HG03045 (cell line): ENCODE results near the gene AFF3.

Experiments used
- ATAC-seq: cut with Tn5 transposase; IDR thresholded peaks from one replicate; pipeline ENCODE4 v1.9.1; 2021; ENCODE audit warnings: mild to moderate bottlenecking, moderate library complexity; ENCODE audit not compliant: unreplicated experiment

Gene AFF3

GRCh38 chr2:99899058-99899855, 243.1 kb downstream of the AFF3 start:
- ATAC-seq: no peak

DNA sequence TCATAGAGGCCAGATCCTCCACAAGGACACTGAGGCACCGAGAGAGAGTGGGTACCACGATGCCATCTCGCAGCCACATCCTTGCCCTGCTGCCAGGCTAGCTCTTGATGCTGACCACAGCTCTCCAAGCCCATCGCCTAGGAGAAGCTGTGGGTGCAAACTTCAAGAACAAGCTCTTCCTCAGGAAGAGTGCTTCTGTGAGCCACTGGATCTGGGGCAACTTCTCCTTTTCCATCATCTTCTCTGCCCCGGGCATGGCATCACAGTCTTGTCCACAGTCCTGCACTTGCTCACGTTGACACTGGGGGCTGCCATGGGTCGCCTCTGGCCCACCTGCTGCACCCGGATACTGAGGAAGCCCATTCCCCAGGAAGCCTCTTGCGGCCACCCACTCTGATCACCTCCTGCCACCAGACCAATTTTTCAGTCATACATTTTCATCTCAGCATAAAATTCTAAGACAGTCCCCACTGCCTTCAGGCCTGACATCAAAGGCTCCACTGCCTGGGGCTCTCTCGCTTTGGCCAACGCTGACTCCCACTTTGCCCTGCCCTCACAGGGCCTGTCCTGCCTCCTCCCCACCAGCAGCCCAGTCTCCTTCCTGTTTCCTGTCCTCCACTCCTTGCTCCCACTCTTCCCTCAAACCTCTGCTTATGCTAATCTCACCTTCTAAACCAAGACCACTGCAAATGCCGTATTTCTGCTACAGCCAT, 243.9 kb downstream of the AFF3 start:
- no peak for ATAC-seq

DNA sequence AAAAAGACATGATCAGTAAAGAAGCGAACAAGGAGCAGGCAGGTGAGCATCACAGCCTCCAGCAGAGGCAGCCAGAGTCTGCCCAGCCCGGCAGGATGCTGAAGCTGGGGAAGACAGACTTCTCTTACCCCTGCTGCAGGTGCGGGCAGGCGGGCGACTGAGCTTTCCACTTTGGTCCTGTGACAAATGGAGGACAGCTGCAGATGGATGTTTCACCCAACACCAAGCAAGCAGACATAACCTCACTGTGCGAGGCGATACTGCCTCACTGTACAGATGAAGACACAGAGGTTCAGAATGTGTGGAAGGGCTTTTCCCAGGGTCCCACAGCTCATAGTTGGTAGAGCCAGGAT, 251.0 kb downstream of the AFF3 start:
- no peak for ATAC-seq

DNA sequence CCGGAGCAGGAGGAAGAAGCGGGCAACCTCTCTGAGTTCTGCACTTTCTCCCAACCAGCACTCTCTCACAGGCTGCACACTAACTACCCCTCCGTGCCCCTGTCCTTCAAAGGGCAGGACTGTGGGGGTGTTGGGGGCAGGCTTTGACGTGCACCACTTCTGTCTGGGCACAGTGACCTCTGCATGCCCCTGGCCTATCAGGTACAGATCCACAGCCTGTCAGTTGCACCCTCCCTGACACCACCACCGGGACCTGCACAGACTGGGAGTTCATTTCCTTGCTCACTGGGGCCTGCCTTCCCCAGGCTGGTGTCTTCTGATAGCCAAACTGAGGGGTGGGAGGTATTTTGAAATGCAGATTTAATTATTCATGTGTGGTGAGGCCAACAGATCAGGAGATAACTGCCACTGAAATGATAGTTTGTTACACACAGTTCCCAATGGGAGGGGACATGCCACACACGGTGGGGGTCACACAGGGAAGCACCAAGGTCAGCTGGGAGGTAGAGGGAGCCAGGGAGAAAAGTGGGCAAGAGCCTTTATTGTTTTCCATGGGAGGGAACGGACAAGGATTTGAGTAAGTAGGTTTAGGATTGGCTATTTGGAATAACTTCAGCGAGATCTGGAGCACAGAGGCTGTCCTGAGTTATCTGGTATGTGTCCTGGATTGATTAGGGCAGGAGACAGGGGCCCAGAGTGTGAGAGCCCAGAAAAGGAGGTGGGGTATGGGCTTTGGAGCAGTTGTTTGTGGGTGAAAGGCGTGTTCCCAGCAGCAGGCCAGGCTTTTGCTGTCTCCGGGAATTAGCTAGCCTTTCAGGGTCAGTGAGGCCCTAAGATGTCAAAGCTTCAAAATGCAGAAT, 251.6 kb downstream of the AFF3 start:
- no peak for ATAC-seq

DNA sequence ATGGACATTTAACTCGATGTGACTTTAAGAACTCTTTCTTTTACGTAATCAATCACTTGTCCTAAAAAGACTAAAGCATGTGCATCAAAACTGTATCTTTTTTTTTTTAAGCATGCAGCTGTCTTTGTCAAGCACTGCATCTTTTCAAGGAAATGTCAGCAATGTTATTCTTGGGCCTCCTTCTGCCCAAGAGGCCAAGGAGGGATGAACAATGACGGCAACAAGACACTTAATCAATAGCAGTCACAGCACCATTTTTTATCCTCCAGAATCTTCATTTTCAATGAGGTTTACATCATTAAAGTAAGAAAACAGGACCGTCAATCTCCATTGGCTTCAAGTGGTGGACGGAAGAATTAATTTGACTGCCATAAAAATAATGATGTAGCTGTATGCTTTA, 253.8 kb downstream of the AFF3 start:
- no peak for ATAC-seq

- ATAC-seq: no peak
These were observed 256.0 kb downstream of the AFF3 start for GRCh38 chr2:99886418-99886817.

DNA sequence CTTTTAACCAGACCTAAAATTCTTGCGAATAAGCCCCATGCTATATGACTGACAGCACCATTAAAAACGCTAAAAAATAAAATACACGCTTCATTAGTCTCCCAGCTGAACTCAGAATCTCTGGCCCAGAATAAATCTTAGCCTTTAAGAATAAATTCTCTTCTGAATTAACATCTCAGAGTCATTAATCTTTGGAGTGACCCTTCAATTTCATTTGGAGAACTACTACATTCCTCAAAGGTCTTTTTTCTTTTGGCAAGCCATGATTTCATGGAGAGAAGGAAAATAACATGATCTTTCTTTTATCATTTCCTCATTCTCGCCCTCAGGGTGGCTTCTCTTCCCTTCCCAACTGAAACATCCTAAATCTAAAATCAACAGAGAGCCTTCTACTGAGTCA, 259.0 kb downstream of the AFF3 start:
- ATAC-seq: no peak

DNA sequence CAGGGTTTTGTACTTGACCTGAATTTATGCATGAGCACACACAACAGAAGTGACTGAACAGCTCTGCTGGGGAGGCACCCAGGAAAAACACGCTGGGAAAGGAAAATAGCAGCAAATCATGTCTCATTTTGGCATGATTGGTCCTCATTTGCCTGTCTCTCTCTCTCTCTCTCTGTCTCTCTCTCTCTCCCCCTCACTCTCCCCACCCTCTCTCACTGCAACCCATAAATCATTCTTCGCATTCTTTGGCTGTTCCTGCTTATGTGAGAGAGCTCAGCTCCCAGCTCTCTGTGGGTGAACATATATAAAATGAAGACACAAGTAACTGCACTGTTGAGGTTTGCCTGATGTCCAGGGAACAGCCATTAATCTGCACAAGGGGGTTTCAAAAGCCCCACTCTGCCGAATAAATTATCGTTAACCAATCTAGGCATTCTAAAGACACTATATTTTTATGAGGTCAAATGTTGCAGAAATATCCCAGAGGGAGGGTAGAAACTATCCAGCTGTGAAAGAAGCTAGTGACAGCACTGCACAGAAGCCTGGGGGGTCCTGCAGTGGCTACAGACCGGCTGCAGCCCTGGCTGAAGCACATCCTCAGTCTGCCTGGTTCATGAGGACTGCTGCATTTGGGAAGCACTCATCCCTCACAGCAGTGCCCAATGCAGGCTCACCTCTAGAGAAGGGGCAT, 260.3 kb downstream of the AFF3 start:
- ATAC-seq: no peak

- no peak for ATAC-seq
These were observed 261.5 kb downstream of the AFF3 start for GRCh38 chr2:99880964-99881294.

DNA sequence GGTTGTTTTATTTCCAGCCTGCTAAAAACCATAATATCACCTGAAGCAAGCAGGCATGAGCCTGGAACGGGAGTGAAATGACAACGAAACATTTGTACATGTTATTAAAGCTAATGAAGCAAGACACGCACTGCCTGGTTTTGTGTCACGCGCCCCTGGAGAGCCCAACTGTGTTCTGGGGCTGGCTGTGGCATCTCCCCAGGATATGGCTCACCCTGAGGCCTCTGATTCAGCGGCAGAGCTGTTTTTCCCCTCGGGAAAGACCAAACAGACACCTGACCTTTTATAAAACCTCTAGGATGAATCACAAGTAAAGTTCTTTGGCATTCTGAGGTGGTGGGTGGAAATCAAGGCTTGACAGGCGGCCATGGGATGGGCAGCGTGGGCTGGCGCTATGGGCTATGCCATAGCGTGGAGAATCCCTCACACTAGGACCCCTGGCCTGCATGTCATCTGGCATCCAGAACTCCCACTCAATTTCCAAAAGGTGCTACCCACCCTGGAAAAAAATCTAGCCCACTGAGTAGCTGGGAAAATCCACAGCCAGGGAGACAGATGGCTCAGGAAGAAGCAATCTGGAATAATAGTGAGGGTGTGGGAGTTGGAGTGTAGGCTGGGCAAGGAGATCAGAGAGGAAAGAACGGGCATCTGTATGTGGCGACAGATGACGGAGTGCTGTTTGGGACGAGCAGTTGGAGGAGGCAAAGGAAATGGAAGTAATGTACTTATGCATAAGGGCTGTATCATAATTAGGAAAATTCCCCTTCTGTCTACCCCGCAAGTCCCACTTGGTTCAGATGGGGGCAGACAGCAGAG, 262.0 kb downstream of the AFF3 start:
- ATAC-seq: no peak

- no peak for ATAC-seq
These were observed 262.9 kb downstream of the AFF3 start for GRCh38 chr2:99879481-99879880.

DNA sequence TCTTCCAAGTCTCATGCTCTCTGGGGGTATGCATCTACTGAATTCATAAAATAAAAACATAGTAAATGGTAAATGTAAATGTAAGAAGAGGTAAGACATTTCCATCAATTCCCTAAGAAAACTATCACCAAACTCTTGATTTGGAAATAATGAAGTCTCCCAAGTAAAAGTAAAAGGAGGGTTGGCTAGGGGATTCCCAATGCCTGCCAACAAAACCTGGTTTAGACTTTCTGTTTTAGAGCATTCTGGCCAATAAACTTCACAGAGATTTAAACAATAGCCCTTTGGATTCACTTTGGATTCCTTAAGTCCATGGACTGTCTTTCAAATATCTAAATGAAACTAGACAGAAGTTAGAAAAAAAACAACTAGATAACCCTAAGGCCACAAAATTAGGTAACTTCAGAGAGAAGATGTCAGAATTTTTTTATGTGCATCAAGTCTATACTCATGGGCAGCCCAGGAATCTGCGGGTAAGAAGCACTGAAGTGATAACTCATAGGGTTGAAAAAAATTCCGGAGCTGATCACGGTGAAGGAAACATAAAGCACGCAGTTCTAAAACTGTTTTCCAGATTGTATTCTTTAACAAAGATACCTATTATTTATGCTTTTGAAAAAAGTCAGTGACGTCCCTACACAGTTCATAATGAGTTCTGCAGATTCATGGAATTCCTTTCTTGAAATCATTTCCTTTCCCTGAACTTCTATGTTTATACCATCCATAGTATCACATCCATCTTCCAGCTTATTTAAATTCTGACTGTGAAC, 263.6 kb downstream of the AFF3 start:
- no peak for ATAC-seq

DNA sequence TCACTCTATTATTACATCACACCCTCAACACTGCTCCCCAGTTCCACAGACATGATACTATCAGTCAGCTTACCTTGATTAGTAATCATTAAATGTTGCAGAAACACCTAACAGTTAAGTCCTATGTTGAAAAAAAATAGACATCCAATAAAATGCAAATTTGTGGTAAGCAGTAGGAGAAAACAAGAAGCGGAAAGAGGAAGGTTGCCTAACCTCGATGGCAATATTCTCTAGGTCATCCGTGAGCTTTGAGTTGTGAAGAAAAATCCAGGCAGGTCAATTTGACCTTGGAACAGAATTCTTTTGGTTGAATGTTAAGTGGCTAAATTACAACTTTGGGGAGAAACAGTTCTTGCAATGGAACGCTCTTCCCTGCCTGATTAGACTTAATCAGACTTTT, 264.4 kb downstream of the AFF3 start:
- no peak for ATAC-seq

DNA sequence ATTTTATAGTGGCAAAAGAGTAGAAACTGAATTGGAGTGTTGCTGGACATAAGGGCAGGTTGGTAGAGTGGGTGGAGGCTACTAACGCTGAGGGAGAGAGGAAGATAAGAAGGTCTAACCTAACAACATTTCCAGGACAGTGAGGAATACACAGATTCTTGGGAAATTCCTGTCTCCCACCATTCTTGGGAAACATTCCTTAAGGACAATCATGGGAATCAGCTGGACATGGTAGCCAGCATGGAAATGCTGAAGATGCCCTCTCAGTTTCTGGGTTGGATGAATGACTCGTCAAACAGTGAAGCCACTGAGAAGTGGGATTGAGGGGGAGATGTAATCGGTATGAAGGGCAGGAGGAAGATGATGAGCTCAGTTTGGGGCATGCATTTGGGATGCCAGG, 265.4 kb downstream of the AFF3 start:
- ATAC-seq: no peak

- ATAC-seq: no peak
These were observed 266.7 kb downstream of the AFF3 start for GRCh38 chr2:99875627-99876201.

DNA sequence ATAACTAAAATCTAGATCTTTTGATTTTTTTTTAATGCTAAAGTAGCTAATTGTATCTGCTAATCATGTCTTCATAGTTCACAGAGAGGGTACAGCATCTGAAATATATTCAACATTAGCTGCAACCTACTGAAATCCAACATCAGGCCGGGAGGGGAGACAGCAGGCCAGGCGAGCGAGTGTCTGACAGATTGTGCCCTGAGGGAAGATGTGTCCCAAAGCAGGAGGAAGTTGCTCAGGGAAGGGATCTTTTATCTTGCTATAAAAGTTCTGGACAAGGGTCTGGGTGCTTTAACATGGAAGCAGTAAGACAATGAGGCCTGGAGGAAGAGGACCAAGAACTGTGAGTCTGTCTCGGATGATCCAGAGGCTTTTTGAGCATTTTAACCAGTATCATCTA, 274.1 kb downstream of the AFF3 start:
- ATAC-seq: no peak

DNA sequence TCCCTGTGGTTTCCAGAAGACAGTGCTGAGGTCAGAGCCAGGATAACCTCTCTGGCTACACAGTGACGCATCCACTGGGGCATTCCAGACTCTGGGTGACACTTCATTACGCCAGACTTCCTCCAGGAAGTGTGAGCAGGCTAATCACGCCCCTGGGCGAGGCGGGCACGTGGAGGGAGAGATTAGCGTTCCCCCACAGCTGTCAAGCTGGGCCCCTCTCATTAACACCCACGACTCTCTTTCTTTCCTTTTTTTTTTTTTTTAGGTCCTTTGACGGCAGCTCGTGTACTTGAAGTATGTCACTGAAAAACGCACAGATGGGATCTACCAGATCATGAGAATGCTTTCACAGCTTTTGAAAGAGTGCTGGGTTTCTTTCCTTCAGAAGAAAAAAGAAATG, 274.6 kb downstream of the AFF3 start:
- ATAC-seq: no peak

- ATAC-seq: no peak
These were observed 276.3 kb downstream of the AFF3 start for GRCh38 chr2:99865818-99866676.
